ENCODE data around the gene DZANK1.
"Not testable (repeated sequence)": the region's sequence is repeated elsewhere in the genome, so short reads cannot be mapped to it uniquely, and the experiment has no call there.

Gene DZANK1

DNA sequence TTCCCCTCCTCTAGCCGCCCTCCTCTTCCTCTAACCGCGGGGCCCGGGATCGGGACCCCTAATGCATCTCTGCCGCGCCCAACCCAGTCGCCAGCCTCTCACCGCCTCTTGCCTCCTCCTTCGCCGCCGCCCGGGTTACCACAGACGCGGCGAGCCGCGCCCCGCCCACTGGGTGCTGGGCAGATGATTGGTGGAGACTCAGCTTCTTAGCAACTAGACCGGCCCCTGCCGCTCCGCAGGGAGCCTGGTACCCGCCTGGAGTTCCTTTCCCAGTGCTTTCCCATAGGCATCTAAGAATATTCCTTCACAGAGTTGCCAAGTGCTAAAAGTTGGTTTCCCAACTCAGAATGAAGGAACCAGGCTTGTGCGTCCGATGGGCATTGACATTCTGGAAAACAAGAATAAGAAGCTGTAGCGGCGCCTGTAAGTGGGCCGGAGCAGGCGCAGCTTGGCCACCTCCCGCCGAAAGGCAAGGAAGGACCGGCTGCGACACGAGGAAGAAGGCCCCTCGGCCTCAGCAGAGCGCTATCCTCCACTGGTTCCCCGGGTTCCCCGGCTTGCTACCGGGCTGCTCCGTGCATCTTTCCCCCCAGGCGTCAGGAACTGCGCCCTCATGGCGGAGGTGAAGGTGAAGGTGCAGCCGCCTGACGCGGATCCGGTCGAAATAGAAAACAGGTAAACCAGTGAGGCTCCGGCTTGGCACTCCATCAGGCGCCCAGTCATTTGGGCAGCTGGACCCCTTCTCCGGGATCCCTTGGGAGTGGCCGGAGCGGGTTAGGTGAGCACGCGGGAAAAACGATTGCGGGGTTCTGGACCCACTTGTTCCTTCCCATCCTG lies at the start of gene DZANK1, which contains the start of gene POLR3F:
TSS of gene DZANK1 (minus strand) at position 137 of the 837 bp plus-strand sequence. CDS start 1,672 bp downstream, outside the sequence.
TSS of gene POLR3F (plus strand) at position 497 of the 837 bp plus-strand sequence. CDS start at position 614, 117 bp downstream.
- peak within 1 kb of the TSS; percentile 90 for H3K27ac Mint-ChIP-seq
- H3K4me3 Mint-ChIP-seq, result peak within 1 kb of the TSS; percentile 86
- H3K9me3 Mint-ChIP-seq, result no peaks in the 10 kb centered on the region
- intact Hi-C loops (cut with micrococcal nuclease), result loop anchor here (1.0 to 5.0 kb wide), 6 partner anchors 30 to 180 kb away; partner anchors contain the start of genes RBBP9, SEC23B, SMIM26 and ZNF133
- no peaks in the 10 kb centered on the region for H3K27me3 Mint-ChIP-seq
- peaks cover 38% of the 10 kb centered on the region for H3K36me3 Mint-ChIP-seq (ENCODE audit: low read depth)
- peaks cover 17% of the 10 kb centered on the region for H3K4me1 Mint-ChIP-seq (ENCODE audit: low read depth)

DNA sequence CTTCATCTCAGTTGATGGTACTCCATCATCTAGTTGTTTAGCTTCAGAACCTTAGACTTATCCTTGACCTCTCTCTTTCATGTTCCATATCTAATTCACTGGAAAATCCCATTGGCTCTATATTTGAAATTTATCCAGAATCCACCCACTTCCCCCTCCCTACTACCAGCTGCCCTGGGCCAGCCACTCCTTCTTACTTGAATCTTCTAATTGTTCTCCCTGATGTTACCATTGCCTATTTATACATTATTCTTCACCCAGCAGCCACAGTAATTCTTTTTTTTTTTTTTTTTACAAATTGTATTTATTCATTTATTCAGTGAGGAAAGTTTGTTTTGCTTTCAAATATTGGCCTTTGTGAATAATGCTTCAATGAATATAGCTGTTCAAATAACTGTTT lies 49.1 kb upstream of the DZANK1 start:
- intact Hi-C loops (cut with micrococcal nuclease), result no loop called here
- H3K27me3 Mint-ChIP-seq, result no peaks in the 10 kb centered on the region
- no peak overlapping the region for H3K4me3 Mint-ChIP-seq
- H3K36me3 Mint-ChIP-seq (ENCODE audit: low read depth), result peaks cover 18% of the 10 kb centered on the region
- H3K4me1 Mint-ChIP-seq (ENCODE audit: low read depth), result peaks cover 23% of the 10 kb centered on the region
- no peaks in the 10 kb centered on the region for H3K9me3 Mint-ChIP-seq
- H3K27ac Mint-ChIP-seq, result no peak overlapping the region

DNA sequence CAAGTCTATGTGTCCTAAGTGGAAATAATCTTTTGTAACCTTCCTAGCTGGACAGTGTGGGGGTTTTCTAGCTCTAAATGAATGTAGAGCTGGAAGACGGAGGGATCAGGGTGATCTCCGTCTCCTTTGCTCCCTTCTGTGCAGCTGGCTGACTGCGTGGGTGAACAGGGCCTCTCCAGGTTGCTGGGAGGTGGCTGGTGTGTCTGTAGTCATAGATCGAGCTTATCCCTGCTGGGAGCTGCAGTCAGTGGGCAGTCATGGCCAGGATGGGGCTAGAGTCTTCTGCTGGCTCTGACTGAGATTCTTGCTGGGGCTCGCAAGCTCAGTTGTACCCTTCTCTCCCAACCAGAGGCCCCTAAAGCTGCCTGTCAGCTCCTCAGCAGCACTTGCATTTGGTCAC lies 47.3 kb upstream of the DZANK1 start:
- H3K4me3 Mint-ChIP-seq, result no peak overlapping the region
- intact Hi-C loops (cut with micrococcal nuclease), result no loop called here
- no peaks in the 10 kb centered on the region for H3K9me3 Mint-ChIP-seq
- peaks cover 36% of the 10 kb centered on the region for H3K36me3 Mint-ChIP-seq (ENCODE audit: low read depth)
- H3K27ac Mint-ChIP-seq, result peak overlapping the region; percentile 29
- H3K27me3 Mint-ChIP-seq, result no peaks in the 10 kb centered on the region
- peaks cover 42% of the 10 kb centered on the region for H3K4me1 Mint-ChIP-seq (ENCODE audit: low read depth)

- H3K9me3 Mint-ChIP-seq, result no peaks in the 10 kb centered on the region
- no peak overlapping the region for H3K4me3 Mint-ChIP-seq
- intact Hi-C loops (cut with micrococcal nuclease), result no loop called here
- no peaks in the 10 kb centered on the region for H3K27me3 Mint-ChIP-seq
- H3K36me3 Mint-ChIP-seq (ENCODE audit: low read depth), result peaks cover 45% of the 10 kb centered on the region
- peaks cover 51% of the 10 kb centered on the region for H3K4me1 Mint-ChIP-seq (ENCODE audit: low read depth)
- peak overlapping the region; percentile 59 for H3K27ac Mint-ChIP-seq
Measured at GRCh38 chr20:18513208-18513607, 46.4 kb upstream of the DZANK1 start.

DNA sequence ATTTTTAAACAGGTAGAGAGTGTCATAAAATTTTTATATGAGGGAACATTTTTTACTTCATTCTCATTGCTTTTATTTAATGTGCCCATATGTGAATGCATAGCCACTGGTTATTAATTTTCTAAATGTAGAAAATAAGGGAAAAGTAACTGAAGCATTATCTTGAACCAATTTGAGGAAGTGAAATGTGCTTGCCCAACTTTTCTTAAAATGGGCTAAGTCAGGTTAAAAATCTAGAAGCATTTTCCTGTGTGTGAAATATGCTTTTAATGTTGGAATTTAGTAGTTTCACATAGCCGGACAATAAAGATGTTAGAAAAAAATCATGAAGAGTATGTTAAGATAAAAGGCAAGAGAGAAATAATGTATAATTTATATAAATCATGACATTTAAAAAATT lies 44.7 kb upstream of the DZANK1 start:
- Mint-ChIP-seq H3K27me3 (no peaks in the 10 kb centered on the region), H3K9me3 (no peaks in the 10 kb centered on the region), H3K4me3 (peak overlapping the region; percentile 68), H3K27ac (peak overlapping the region; percentile 97), H3K4me1 (ENCODE audit: low read depth) (peaks cover 52% of the 10 kb centered on the region), H3K36me3 (ENCODE audit: low read depth) (peaks cover 56% of the 10 kb centered on the region)
- intact Hi-C loops (cut with micrococcal nuclease), result no loop called here

- Mint-ChIP-seq H3K36me3 (ENCODE audit: low read depth) (peaks cover 46% of the 10 kb centered on the region), H3K27me3 (peaks cover 3% of the 10 kb centered on the region), H3K27ac (peak within 1 kb of the TSS; percentile 97), H3K9me3 (no peaks in the 10 kb centered on the region), H3K4me3 (peak within 1 kb of the TSS; percentile 100), H3K4me1 (ENCODE audit: low read depth) (peaks cover 44% of the 10 kb centered on the region)
- intact Hi-C loops (cut with micrococcal nuclease), result loop anchor here (1.0 to 5.0 kb wide), 4 partner anchors 10 to 95 kb away; partner anchors contain the start of genes DZANK1, POLR3F, RBBP9 and SMIM26
Measured at GRCh38 chr20:18507218-18508191, 40.7 kb upstream of the DZANK1 start, which contains the start of gene SEC23B. Gene SEC23B (plus strand): TSS chr20:18507940. CDS start chr20:18510836, 2,896 bp downstream.

DNA sequence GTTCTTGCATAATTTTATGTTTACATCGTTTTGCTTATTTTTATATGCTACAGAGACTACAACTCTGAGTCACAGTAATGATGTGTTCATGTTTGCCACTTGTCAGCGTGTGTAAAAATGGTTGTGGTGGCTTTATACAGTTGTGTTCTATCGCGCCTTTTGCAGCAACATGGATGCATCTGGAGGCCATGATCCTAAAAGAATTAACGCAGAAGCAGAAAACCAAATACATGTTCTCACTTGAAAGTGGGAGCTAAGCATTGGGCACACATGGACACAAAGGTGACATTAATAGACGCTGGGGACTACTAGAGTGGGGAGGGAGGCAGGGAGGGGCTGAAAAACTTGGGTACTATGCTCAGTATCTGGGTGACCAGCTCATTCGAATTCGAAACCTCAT lies 39.9 kb upstream of the DZANK1 start:
- Mint-ChIP-seq H3K36me3 (ENCODE audit: low read depth) (peaks cover 43% of the 10 kb centered on the region), H3K27me3 (peaks cover 3% of the 10 kb centered on the region), H3K9me3 (no peaks in the 10 kb centered on the region), H3K27ac (peak overlapping the region; percentile 97), H3K4me1 (ENCODE audit: low read depth) (peaks cover 43% of the 10 kb centered on the region), H3K4me3 (peak overlapping the region; percentile 100)
- intact Hi-C loops (cut with micrococcal nuclease), result loop anchor here (1.0 to 5.0 kb wide), 4 partner anchors 9 to 94 kb away; partner anchors contain the start of genes DZANK1, POLR3F, RBBP9 and SMIM26

DNA sequence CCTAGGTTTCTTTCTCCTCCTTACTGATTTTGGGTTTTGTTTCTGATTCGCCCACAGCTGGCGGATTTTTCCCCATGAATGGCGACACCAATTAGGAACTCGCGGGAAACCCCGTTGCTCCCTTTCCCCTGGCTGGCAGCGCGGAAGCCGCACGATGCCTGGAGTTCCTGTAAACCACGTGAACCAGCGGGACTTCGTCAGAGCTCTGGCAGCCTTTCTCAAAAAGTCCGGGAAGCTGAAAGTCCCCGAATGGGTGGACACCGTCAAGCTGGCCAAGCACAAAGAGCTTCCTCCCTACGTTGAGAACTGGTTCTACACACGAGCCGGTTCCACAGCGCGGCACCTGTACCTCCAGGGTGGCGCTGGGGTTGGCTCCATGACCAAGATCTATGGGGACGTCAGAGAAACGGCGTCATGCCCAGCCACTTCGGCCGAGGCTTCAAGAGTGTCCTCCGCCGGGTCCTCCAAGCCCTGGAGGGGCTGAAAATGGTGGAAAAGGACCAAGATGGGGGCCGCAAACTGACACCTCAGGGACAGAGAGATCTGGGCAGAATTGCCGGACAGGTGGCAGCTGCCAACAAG lies 37.7 kb upstream of the DZANK1 start:
- intact Hi-C loops (cut with micrococcal nuclease), result loop anchor here (5.0 kb wide), 1 partner anchor 92 kb away; no protein-coding TSS in a partner anchor
- Mint-ChIP-seq H3K27ac (peak overlapping the region; percentile 72), H3K4me3 (peak overlapping the region; percentile 44), H3K36me3 (ENCODE audit: low read depth) (peaks cover 24% of the 10 kb centered on the region), H3K4me1 (ENCODE audit: low read depth) (peaks cover 21% of the 10 kb centered on the region), H3K27me3 (peaks cover 3% of the 10 kb centered on the region), H3K9me3 (no peaks in the 10 kb centered on the region)

GRCh38 chr20:18501672-18502071 lies 34.8 kb upstream of the DZANK1 start:
- H3K36me3 Mint-ChIP-seq (ENCODE audit: low read depth); H3K27me3 Mint-ChIP-seq; H3K4me1 Mint-ChIP-seq (ENCODE audit: low read depth); H3K4me3 Mint-ChIP-seq; intact Hi-C loops (cut with micrococcal nuclease); H3K9me3 Mint-ChIP-seq: not testable (repeated sequence)
- H3K27ac Mint-ChIP-seq, result peak overlapping the region; percentile 6

DNA sequence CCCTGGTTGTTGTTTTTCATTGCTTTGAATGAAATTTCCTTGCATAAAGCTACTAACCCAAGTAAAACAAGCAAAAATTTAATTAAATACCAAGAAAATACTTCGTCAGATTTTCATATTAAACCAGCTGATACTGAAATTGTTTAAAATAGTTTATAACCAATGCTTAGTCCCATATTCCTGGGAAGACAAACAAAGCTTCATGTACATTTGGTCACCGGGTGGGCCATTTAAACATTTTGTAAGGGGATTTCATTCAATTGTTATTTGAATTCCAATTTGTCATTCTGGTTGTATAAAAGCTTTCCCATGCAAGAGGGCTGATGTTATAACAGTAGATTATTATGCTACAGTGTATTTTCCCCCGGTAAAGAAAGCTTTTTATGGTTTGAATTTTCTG lies 30.8 kb upstream of the DZANK1 start:
- H3K4me3 Mint-ChIP-seq, result no peak overlapping the region
- H3K27me3 Mint-ChIP-seq, result no peaks in the 10 kb centered on the region
- H3K9me3 Mint-ChIP-seq, result no peaks in the 10 kb centered on the region
- peaks cover 18% of the 10 kb centered on the region for H3K36me3 Mint-ChIP-seq (ENCODE audit: low read depth)
- intact Hi-C loops (cut with micrococcal nuclease), result loop anchor here (1.0 to 2.0 kb wide), 2 partner anchors 10 to 31 kb away; partner anchors contain the start of genes DZANK1, POLR3F and SEC23B
- peaks cover 13% of the 10 kb centered on the region for H3K4me1 Mint-ChIP-seq (ENCODE audit: low read depth)
- H3K27ac Mint-ChIP-seq, result no peak overlapping the region

DNA sequence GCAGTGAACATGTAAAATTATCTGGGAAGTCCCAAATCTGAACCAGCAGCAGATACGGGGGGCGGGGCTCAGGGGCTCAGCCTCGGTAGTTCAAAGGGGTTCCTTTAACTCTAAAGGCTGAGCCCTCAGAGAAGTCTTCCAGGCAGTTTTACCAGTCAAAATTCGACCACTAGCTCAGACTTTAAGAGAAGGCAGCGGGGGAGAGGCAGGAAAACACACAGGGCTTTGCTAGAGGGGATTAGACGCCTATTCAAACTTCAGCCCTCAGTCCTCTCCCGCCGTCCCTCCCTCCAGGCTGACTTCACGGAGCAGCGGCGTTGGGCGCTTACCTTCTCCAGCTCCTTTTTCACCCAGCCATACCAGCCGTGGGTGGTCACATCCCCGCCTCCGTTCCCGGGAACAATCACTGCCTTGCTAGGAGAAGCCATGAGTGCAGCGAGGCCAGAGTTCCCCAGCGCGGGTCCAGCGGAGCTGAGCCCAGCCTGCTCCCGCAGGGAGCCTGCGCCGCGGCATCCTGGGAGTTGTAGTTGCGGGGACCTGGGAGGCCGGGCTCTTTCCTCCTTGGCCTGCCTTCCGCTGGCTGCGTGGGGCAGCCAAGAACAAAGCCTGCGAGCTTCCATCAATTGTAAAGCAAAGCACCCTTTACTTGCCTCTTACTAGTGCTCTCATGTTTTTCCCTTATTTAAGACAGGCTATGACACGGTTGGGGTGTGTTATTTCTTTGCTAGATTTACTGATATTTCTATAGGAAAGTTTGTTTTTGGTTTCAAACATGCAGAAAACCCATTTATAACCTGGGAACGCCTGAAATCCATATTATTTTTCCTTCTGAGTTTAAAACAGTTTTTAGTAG lies 30.1 kb upstream of the DZANK1 start, which contains the start of gene RBBP9:
TSS of gene RBBP9 (minus strand) at position 486 of the 853 bp plus-strand sequence. CDS start at position 428, 58 bp downstream.
- Mint-ChIP-seq H3K9me3 (no peaks in the 10 kb centered on the region), H3K4me3 (peak within 1 kb of the TSS; percentile 98)

GRCh38 chr20:18496042-18496441 lies 29.2 kb upstream of the DZANK1 start:
- Mint-ChIP-seq H3K9me3 (no peaks in the 10 kb centered on the region), H3K27ac (peak overlapping the region; percentile 86), H3K36me3 (ENCODE audit: low read depth) (peaks cover 30% of the 10 kb centered on the region), H3K27me3 (no peaks in the 10 kb centered on the region), H3K4me1 (ENCODE audit: low read depth) (peaks cover 13% of the 10 kb centered on the region), H3K4me3 (peak overlapping the region; percentile 98)
- intact Hi-C loops (cut with micrococcal nuclease), result loop anchor here (2.0 kb wide), 1 partner anchor 29 kb away; the partner anchor contains the start of genes DZANK1 and POLR3F

More for the DNA sequence above, 30.1 kb upstream of the DZANK1 start, which contains the start of gene RBBP9:
- Mint-ChIP-seq H3K4me1 (ENCODE audit: low read depth) (peaks cover 13% of the 10 kb centered on the region), H3K36me3 (ENCODE audit: low read depth) (peaks cover 22% of the 10 kb centered on the region), H3K27ac (peak within 1 kb of the TSS; percentile 86), H3K27me3 (no peaks in the 10 kb centered on the region)
- intact Hi-C loops (cut with micrococcal nuclease), result loop anchor here (1.0 to 2.0 kb wide), 2 partner anchors 10 to 30 kb away; partner anchors contain the start of genes DZANK1, POLR3F and SEC23B
